Activated T-cell treated with anti-CD3 and anti-CD28 coated beads, Interleukin-2, amount 50 U/mL, for 72 hours (primary cell): ENCODE results near the gene LDLRAD4. TPM values are rescaled to one million over a fixed set of nuclear protein-coding genes. Genes with fewer than 3 reads are reported as not detected.

Experiments used
- ATAC-seq, 2 donors: fragments of 150-1000 bp; cut with Tn5 transposase; replicated peaks in 1 of 2; 2 replicates each; pipeline ENCODE4 v1.10.0; 2021; ENCODE audit warnings: moderate library complexity in 2 of 2, mild to moderate bottlenecking in 1 of 2
- DNase-seq, 2 donors: peaks; one replicate each; pipeline ENCODE4 v3.0.0; 2021 to 2022; ENCODE audit warnings: mixed read lengths in 1 of 2
- H3K27ac Mint-ChIP-seq: one replicate; pipeline ENCODE4 v1.8.0; 2022; ENCODE audit warnings: mild to moderate bottlenecking, moderate library complexity, mixed read lengths
- H3K27me3 Mint-ChIP-seq: one replicate; pipeline ENCODE4 v1.8.0; 2022; ENCODE audit warnings: low read depth, mixed read lengths
- H3K36me3 Mint-ChIP-seq, 2 donors: one replicate each; pipeline ENCODE4 v1.8.0; 2022; ENCODE audit warnings: mixed read lengths in 2 of 2, mild to moderate bottlenecking in 1 of 2; ENCODE audit not compliant: insufficient read depth in 2 of 2
- H3K4me1 Mint-ChIP-seq: one replicate; pipeline ENCODE4 v1.8.0; 2022; ENCODE audit warnings: low read depth, mixed read lengths
- H3K4me3 Mint-ChIP-seq, 2 donors: one replicate each; pipeline ENCODE4 v1.8.0; 2022; ENCODE audit warnings: mild to moderate bottlenecking in 2 of 2, mixed read lengths in 2 of 2, moderate library complexity in 2 of 2
- H3K9me3 Mint-ChIP-seq, 2 donors: one replicate each; pipeline ENCODE4 v1.8.0; 2022; ENCODE audit warnings: mixed read lengths in 2 of 2
- total RNA-seq, 2 donors: library from RNA; stranded (reverse); gene quantifications; one replicate each; pipeline ENCODE4 v1.2.3, GENCODE V29; 2022

Gene LDLRAD4
- total RNA-seq, 2 donors from 2014 or later = 46.0 to 47.2 TPM

- Mint-ChIP-seq H3K4me1 (peaks cover 7% of the 10 kb centered on the region), H3K27ac (no peak overlapping the region), H3K27me3 (peaks cover 13% of the 10 kb centered on the region), H3K9me3 (no peaks in the 10 kb centered on the region), H3K36me3 (no peaks in the 10 kb centered on the region), H3K4me3 (no peak overlapping the region)
- ATAC-seq (peak in 1 of 2 donors; percentile 15), DNase-seq (no peak)
Observed at GRCh38 chr18:13185675-13186198, 32.8 kb upstream of the LDLRAD4 start.

- no peak overlapping the region for H3K4me3 Mint-ChIP-seq
- H3K27me3 Mint-ChIP-seq = peaks cover 3% of the 10 kb centered on the region
- H3K27ac Mint-ChIP-seq = no peak overlapping the region
Observed at GRCh38 chr18:13186687-13187086, 31.9 kb upstream of the LDLRAD4 start.

DNA sequence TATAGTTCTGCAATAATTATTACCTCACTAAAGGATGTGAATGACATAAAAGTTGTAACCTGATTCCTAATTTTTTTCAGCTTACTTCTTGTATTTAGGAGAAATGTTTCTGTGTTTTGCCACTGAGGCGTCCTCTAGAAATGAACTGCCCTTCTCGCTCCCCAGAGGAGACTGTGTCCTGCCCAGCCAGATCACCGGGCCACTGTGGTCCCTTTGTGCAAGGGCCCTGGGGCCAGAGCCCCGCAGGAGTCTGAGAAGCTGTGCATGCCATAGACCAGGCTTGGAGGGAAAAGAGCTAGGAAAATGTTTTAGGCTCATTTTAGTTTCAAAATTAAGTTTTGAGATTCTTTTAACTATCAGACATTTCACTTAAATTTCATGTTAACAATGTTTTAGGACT is 31.1 kb upstream of the LDLRAD4 start:
- Mint-ChIP-seq H3K36me3 (no peaks in the 10 kb centered on the region), H3K27me3 (no peaks in the 10 kb centered on the region), H3K9me3 (no peaks in the 10 kb centered on the region), H3K27ac (no peak overlapping the region), H3K4me3 (no peak overlapping the region), H3K4me1 (no peaks in the 10 kb centered on the region)
- ATAC-seq (no peak), DNase-seq (no peak)

More at GRCh38 chr18:13186687-13187086, 31.9 kb upstream of the LDLRAD4 start:
- DNase-seq = no peak
- H3K4me1 Mint-ChIP-seq = no peaks in the 10 kb centered on the region
- no peaks in the 10 kb centered on the region for H3K36me3 Mint-ChIP-seq
- no peak for ATAC-seq
- no peaks in the 10 kb centered on the region for H3K9me3 Mint-ChIP-seq

DNA sequence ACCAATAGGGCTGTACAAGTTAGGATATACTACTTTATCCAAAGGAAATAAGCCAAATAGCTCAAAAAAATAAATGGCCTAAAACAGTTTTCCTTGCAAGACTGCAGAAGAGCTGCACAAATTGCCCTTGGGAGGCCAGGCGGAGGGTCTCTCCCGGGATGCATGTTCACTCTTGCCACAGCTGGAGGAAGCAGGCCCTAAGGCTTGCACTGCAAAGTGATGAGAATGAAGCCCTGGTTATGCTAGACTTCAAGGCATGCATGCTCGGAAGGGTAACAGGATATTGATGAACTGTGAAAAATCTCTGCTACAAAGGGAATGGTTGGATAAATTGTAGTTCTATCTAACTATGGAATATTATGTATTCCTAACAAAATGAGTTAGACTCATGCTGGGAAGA is 27.5 kb upstream of the LDLRAD4 start:
- no peak overlapping the region for H3K27ac Mint-ChIP-seq
- no peaks in the 10 kb centered on the region for H3K36me3 Mint-ChIP-seq
- no peak for ATAC-seq
- DNase-seq = no peak
- H3K4me3 Mint-ChIP-seq = no peak overlapping the region
- no peaks in the 10 kb centered on the region for H3K27me3 Mint-ChIP-seq
- H3K4me1 Mint-ChIP-seq = no peaks in the 10 kb centered on the region
- H3K9me3 Mint-ChIP-seq = no peaks in the 10 kb centered on the region

DNA sequence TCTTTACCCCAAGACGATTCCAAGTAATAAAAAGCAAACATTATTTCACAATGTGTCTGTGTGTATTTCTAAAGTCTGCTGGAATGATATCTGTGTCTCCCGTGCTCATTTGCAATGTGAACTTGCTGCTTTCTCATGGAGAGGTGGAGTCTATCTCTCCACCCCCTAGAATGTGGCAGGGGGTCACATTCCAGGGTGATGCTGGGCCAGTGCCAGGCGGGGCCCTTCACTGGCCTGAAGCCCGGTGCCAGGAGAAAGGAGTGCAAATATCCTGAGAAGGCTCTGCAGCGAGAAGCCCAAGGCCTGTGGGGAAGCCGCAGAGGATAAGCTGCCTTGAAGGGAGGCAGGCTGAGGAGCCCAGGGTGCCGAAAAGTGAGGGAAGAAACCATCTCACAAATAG is 26.8 kb upstream of the LDLRAD4 start:
- DNase-seq (no peak), ATAC-seq (no peak)
- no peak overlapping the region for H3K27ac Mint-ChIP-seq
- no peak overlapping the region for H3K4me3 Mint-ChIP-seq
- no peaks in the 10 kb centered on the region for H3K27me3 Mint-ChIP-seq
- H3K9me3 Mint-ChIP-seq = no peaks in the 10 kb centered on the region
- H3K4me1 Mint-ChIP-seq = no peaks in the 10 kb centered on the region
- H3K36me3 Mint-ChIP-seq = no peaks in the 10 kb centered on the region

DNA sequence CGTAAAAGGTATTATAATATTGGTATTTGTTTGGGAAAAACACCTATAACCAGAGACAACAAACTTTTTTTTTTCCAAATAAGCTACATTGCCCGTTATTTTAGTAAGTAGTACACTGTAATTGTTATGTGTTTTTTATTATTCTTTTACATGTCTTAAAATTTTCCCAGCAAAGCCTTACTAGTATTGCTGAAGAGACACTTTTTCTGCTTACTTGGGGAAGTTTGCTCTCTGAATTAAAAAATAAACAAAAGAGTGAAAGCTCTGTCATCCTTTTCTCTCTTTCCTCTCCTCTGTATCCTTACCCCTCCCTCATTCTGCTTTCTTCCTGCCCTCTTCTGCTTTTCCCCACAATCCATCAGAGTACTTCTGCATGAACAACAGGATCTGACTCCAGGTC is 25.6 kb upstream of the LDLRAD4 start:
- no peak for ATAC-seq

GRCh38 chr18:13194239-13194638 is 24.3 kb upstream of the LDLRAD4 start:
- H3K36me3 Mint-ChIP-seq = peaks cover 3 to 7% of the 10 kb centered on the region in 2 donors
- H3K9me3 Mint-ChIP-seq = peaks cover 4 to 6% of the 10 kb centered on the region in 2 donors
- ATAC-seq = no peak
- H3K27me3 Mint-ChIP-seq = peaks cover 8% of the 10 kb centered on the region
- DNase-seq = no peak
- no peaks in the 10 kb centered on the region for H3K4me1 Mint-ChIP-seq
- H3K27ac Mint-ChIP-seq = no peak overlapping the region
- H3K4me3 Mint-ChIP-seq = no peak overlapping the region

More for the DNA sequence above, 25.6 kb upstream of the LDLRAD4 start:
- H3K27ac Mint-ChIP-seq = no peak overlapping the region
- no peaks in the 10 kb centered on the region for H3K4me1 Mint-ChIP-seq
- no peak for DNase-seq
- no peaks in the 10 kb centered on the region for H3K9me3 Mint-ChIP-seq
- no peak overlapping the region for H3K4me3 Mint-ChIP-seq
- peaks cover 2% of the 10 kb centered on the region for H3K27me3 Mint-ChIP-seq
- H3K36me3 Mint-ChIP-seq = no peaks in the 10 kb centered on the region

- Mint-ChIP-seq H3K27ac (no peak overlapping the region), H3K9me3 (peaks cover 14 to 15% of the 10 kb centered on the region in 2 donors), H3K4me3 (no peak overlapping the region), H3K27me3 (peaks cover 31% of the 10 kb centered on the region), H3K4me1 (no peaks in the 10 kb centered on the region), H3K36me3 (peaks cover 18 to 21% of the 10 kb centered on the region in 2 donors)
- ATAC-seq (no peak), DNase-seq (no peak)
Observed at GRCh38 chr18:13198701-13199100, 19.9 kb upstream of the LDLRAD4 start.

DNA sequence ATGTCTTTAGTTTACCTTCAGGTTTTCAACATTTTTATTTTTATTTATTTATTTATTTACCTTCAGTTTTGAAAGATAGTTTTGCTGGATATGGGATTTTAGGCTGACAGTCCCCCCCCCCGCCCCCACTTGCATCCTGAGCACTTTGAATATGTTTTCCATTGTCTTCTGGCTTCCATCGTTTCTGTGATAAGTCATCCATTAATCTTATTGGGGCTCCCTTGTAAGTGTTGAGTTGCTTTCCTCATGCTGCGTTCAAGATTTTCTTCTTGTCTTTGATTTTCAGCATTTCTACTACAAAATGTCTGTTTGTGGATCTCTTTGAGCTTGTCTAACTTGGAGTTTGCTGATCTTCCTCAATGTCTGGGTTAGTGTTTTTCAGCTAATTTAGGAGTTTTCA is 19.4 kb upstream of the LDLRAD4 start:
- Mint-ChIP-seq H3K36me3 (peaks cover 18 to 21% of the 10 kb centered on the region in 2 donors), H3K4me1 (no peaks in the 10 kb centered on the region), H3K27me3 (peaks cover 31% of the 10 kb centered on the region), H3K9me3 (peaks cover 14 to 15% of the 10 kb centered on the region in 2 donors), H3K4me3 (no peak overlapping the region), H3K27ac (no peak overlapping the region)
- DNase-seq (no peak), ATAC-seq (no peak)

GRCh38 chr18:13201292-13201691 is 17.3 kb upstream of the LDLRAD4 start:
- peaks cover 44% of the 10 kb centered on the region for H3K27me3 Mint-ChIP-seq
- H3K4me1 Mint-ChIP-seq = no peaks in the 10 kb centered on the region
- peaks cover 18 to 21% of the 10 kb centered on the region in 2 donors for H3K36me3 Mint-ChIP-seq
- ATAC-seq (no peak), DNase-seq (no peak)
- peaks cover 14 to 15% of the 10 kb centered on the region in 2 donors for H3K9me3 Mint-ChIP-seq
- H3K4me3 Mint-ChIP-seq = no peak overlapping the region
- no peak overlapping the region for H3K27ac Mint-ChIP-seq

- DNase-seq (no peak), ATAC-seq (no peak)
- peaks cover 50% of the 10 kb centered on the region for H3K27me3 Mint-ChIP-seq
- peaks cover 14 to 15% of the 10 kb centered on the region in 2 donors for H3K9me3 Mint-ChIP-seq
- no peak overlapping the region for H3K27ac Mint-ChIP-seq
- H3K4me1 Mint-ChIP-seq = peaks cover 7% of the 10 kb centered on the region
- peaks cover 18 to 21% of the 10 kb centered on the region in 2 donors for H3K36me3 Mint-ChIP-seq
- no peak overlapping the region for H3K4me3 Mint-ChIP-seq
Observed at GRCh38 chr18:13202571-13202970, 16.0 kb upstream of the LDLRAD4 start.

GRCh38 chr18:13206301-13206700 is 12.3 kb upstream of the LDLRAD4 start:
- H3K9me3 Mint-ChIP-seq = no peaks in the 10 kb centered on the region
- no peak overlapping the region for H3K27ac Mint-ChIP-seq
- no peak overlapping the region for H3K4me3 Mint-ChIP-seq
- H3K36me3 Mint-ChIP-seq = no peaks in the 10 kb centered on the region
- ATAC-seq (no peak), DNase-seq (no peak)
- H3K27me3 Mint-ChIP-seq = peaks cover 54% of the 10 kb centered on the region
- peaks cover 11% of the 10 kb centered on the region for H3K4me1 Mint-ChIP-seq

GRCh38 chr18:13207294-13207693 is 11.3 kb upstream of the LDLRAD4 start:
- Mint-ChIP-seq H3K9me3 (no peaks in the 10 kb centered on the region), H3K4me1 (peaks cover 11% of the 10 kb centered on the region), H3K36me3 (no peaks in the 10 kb centered on the region), H3K4me3 (peak overlapping the region in 1 of 2 donors; percentile 14), H3K27ac (no peak overlapping the region), H3K27me3 (peaks cover 53% of the 10 kb centered on the region)
- ATAC-seq (peak; percentile 19 to 46), DNase-seq (no peak)

DNA sequence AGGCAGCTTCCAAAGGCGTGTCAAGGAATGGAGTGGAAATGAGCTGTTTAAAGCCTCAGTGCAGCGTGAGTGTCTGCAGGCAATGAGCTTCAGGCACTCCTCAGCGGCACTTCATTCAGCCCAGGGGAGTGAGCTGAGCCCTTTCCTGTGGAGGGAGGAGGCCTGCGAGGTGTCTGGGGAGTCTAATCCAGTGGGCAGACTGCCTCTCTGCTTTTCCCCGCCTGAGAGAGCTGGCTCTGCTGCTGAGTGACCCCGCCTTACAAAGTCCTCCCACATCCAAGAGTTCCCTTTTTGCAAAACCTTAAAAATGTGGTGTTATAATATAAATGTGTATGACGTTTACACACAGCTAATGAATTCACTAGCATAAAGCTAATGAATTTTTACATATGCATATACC is 7.0 kb upstream of the LDLRAD4 start:
- H3K9me3 Mint-ChIP-seq = no peaks in the 10 kb centered on the region
- DNase-seq (no peak), ATAC-seq (no peak)
- H3K27ac Mint-ChIP-seq = no peak overlapping the region
- peaks cover 14% of the 10 kb centered on the region for H3K4me1 Mint-ChIP-seq
- H3K27me3 Mint-ChIP-seq = peaks cover 49% of the 10 kb centered on the region
- H3K36me3 Mint-ChIP-seq = no peaks in the 10 kb centered on the region
- H3K4me3 Mint-ChIP-seq = no peak overlapping the region
